GM19025 (cell line): Measurements from ENCODE around the gene NPIPB2.
"Not testable (repeated sequence)": the region's sequence is repeated elsewhere in the genome, so short reads cannot be mapped to it uniquely, and the experiment has no call there.

Experiments
- ATAC-seq: cut with Tn5 transposase; IDR thresholded peaks from one replicate; pipeline ENCODE4 v1.9.1; 2021; ENCODE audit warnings: mild to moderate bottlenecking, low read depth, moderate library complexity; ENCODE audit not compliant: unreplicated experiment

Gene NPIPB2

DNA sequence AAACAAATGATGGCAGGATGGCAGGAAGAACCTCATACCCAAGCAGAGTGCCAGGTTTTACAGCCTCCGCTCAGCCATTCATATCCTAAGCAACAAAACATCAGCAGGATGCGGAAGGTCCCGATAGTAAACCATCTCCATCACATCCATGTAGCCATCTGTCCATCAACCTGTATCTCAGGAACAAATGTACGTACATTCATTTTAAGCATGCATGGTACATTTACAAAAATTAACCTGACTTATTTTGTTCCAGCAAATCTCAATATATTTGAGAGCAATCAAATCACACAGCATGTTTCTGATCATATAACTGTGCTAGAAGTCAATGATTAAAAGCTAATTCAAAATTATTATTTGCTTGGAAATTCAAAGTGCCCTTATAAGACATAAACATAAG is at the start of gene NPIPB2:
TSS of gene NPIPB2 (minus strand) at position 101 of the 400 bp plus-strand sequence. CDS start at position 101, 0 bp downstream.
- not testable (repeated sequence) for ATAC-seq

DNA sequence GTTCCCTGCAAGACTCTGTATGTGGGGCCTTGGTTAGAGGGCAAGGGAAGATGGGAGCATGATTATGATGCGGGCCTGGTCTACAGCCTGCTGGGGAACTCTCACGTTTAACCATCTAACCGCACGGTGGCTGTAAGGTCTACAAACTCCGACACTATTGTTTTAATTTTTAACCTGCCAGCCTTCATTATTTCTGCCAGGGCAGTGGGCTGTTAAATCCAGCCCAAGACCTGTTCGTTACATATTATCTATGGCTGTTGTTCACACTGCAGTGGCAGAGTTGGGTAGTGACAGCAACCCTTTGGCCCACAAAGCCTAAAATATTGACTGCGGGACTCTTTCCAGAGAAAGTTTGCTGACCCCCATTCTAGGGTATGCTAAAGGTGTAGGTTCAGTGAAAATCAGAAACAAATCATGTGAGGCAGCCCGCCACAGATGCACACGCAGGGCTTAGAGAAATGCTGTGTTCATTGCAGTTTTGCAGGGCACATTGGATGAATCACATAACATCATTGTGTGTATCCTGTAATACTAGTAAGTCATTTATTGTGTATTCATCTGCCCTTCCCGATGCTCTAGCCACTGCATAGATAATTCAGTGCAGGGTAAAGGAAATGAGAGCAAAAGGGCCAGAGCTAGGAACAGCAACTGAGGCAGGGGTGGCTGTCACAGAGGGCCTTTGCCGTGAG is 49.0 kb upstream of the NPIPB2 start:
- no peak for ATAC-seq

DNA sequence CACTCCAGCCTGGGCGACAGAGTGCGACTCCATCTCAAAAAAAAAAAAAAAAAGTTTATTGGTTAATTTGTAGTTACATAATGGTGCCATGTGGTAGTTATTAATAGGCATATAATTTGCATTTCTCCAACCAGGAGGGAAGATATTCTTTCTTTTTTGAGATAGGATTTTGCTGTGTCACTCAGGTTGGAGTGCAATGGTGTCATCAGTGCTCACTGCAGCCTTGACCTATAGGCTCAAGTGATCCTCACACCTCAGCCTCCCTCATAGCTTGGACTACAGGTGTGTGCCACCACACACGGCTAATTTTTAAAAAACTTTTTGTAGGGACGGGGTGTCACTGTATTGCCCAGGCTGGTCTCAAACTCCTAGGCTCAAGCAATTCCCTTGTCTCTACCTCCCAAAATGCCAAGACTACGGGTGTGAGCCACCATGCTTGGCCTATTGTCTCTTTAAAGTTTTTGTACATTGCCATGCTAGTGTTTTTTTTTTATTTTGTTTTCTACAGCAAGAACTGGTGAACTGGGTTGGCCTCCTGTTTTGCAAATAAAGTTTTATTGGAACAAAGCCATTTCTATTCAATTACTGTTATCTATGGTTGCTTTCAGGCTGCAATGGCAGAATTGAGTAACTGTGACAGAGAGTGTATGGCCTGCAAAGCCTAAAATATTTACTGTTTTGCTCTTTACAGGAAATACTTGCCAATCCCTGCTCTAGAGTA is 46.6 kb upstream of the NPIPB2 start:
- no peak for ATAC-seq

- ATAC-seq, result no peak
Observed at GRCh38 chr16:11986521-11987057, 44.7 kb upstream of the NPIPB2 start.

GRCh38 chr16:11985250-11985649 is 43.4 kb upstream of the NPIPB2 start:
- no peak for ATAC-seq

DNA sequence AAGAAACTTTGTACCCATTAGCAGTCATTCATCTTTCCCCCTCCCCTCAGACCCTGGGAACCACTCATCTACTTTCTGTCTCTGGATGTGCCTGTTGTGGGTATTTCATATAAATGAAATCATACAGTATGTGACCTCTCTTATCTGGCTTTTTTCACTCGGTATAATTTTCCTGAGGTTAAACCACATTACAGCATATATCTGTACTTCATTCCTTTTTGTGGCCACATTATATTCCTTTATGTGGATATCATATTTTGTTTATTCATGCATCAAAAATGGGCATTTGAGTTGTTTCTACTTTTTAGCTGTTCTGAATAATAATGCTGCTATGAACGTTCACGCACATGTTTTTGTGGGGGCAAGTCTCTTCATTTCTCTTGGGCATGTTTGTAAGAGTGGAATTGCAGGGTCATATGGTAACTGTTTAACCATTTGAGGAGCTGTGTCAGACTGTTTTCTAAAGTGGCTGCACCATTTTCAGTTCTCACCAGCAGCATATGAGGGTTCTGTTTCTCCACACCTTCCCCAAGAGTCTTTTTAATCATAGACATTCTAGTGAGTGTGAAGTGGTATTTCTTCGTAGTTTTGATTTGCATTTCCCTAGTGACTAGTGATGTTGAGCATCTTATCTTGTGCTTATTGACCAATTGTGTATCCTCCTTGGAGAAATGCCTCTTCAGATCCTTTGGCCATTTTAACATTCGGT is 38.4 kb upstream of the NPIPB2 start:
- peak; percentile 35 for ATAC-seq

DNA sequence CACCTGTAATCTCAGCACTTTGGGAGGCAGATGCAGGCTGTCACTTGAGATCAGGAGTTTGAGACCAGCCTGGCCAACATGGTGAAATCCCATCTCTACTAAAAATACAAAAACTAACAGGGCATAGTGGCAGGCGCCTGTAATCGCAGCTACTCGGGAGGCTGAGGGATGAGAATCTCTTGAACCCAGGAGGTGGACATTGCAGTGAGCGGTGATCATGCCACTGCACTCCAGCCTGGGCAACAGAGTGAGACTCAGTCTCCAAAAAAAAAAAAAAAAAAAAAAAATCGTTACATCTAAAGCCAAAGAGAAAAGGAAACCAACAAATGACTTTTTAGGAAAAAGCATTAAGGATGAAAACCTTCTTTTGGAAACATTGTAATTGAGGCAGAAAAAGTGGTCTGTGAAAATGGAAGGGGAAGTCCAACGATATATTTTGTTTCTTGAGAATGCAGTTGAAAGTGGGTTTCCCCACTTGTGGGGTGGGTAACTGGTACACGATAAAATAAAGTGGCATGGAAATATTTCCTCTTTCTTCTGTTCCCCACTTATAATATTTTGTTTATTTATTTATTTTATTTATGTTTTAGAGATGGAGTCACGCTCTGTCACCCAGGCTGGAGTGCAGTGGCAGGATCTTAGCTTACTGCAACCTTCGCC is 37.3 kb upstream of the NPIPB2 start:
- ATAC-seq, result no peak

DNA sequence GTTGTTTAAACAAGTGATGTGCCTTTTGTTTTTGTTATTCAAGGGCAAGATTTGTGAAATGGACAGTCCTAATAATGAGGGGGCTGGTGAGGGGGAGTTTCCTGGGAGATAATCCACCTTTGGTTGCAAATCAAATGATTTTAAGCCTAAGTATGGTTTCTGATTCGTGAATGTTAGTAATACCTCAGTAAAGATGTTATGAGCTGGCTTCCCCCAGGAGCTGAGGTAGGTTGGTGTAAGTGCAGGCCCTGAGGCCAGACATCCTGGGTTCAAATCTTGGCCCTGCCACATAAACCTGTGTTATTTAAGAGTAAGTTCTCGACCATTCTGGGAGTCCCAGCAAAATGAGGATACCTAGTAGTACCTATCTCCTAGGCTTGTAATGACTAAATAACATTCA is 36.2 kb upstream of the NPIPB2 start:
- no peak for ATAC-seq

GRCh38 chr16:11977376-11978041 is 35.7 kb upstream of the NPIPB2 start:
- no peak for ATAC-seq

GRCh38 chr16:11976850-11977375 is 35.1 kb upstream of the NPIPB2 start:
- ATAC-seq, result peak; percentile 4

DNA sequence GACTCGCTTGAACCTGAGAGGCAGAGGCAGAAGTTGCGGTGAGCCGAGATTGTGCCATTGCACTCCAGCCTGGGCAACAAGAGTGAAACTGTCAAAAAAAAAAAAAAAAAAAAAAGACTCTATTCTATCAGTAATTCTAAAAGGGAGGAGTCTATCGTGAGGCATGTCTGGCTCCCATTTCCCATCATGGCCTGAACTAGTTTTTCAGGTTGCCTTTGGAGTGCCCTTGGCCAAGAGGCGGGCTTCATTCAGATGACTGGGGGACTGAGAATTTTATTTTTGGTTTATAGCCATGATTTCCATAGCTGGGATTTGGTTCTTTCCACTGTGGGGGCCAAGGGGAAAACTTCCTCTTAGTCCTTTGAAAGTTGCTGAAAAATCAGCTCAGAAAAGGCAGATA is 31.2 kb upstream of the NPIPB2 start:
- no peak for ATAC-seq

GRCh38 chr16:11972128-11972527 is 30.3 kb upstream of the NPIPB2 start:
- ATAC-seq, result no peak

DNA sequence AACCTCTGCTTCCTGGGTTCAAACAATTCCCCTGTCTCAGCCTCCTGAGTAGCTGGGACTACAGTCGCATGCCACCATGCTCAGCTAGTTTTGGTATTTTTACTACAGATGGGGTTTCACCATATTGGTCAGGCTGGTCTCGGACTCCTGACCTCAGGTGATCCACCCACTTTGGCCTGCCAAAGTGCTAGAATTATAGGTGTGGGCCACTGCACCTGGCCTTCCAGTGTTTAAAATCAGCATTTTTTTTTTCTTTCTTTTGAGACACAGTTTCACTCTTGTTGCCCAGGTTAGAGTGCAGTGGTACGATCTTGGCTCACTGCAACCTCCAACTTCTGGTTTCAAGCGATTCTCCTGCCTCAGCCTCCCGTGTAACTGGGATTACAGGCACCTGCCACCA is 28.4 kb upstream of the NPIPB2 start:
- ATAC-seq, result not testable (repeated sequence)

GRCh38 chr16:11968577-11968976 is 26.7 kb upstream of the NPIPB2 start:
- no peak for ATAC-seq

- no peak for ATAC-seq
Observed at GRCh38 chr16:11967195-11967911, 25.5 kb upstream of the NPIPB2 start.

DNA sequence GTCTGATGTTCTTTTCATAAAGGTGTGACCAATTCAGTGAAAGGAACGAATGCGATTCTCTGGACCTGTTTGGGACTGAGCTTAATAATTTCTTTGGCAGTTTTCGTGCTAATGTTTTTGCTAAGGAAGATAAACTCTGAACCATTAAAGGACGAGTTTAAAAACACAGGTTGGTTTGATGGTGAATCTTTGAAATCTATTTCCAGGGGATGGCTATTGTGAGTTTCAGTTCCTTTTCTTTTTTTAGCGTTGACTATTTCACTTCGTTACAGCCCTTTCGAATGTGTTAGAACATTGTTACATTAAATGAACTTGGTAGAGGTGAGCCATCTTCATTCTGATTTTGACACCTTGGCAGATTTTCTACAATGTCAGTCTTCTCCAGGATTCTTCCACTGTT is 24.3 kb upstream of the NPIPB2 start:
- no peak for ATAC-seq

DNA sequence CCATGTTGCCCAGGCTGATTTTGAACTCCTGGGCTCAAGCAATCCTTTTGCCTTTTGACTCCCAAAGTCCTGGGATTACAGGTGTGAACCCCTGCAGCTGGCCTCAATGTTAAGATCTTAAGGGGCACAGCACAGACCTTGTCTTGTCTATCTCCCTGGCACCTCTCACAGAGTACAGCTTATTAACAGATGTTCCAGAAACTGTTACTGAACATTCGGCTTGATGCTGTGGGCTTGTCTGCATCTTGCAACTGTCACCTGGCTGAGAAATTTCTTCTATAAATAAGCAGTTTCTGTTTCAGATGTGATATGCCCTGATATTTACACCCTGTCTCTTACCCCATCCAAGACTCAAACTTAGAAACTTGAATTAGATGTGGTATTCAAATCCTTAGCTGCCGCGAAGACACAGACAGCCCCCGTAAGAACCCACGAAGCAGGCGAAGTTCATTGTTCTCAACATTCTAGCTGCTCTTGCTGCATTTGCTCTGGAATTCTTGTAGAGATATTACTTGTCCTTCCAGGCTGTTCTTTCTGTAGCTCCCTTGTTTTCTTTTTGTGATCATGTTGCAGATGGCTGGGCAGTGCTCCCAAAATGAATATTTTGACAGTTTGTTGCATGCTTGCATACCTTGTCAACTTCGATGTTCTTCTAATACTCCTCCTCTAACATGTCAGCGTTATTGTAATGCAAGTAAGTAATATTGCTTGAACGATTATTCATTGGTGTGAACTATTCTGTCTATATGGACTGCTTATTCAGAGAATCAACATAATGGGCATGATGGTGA is 23.1 kb upstream of the NPIPB2 start, which contains the start of gene TNFRSF17:
TSS of gene TNFRSF17 (plus strand) at position 450 of the 791 bp plus-strand sequence. CDS start at position 565, 115 bp downstream.
- peak; percentile 79 for ATAC-seq

- ATAC-seq, result no peak
Observed at GRCh38 chr16:11963706-11964105, 21.9 kb upstream of the NPIPB2 start.
